ENCODE results near the gene KCNJ15.
A peak's percentile ranks its signal among the peaks of the same experiment; 100 is the strongest.

Gene KCNJ15

GRCh38 chr21:38329162-38329561 is 72.4 kb downstream of the KCNJ15 start:
- no peak for DNase-seq

GRCh38 chr21:38330666-38331065 is 73.9 kb downstream of the KCNJ15 start:
- DNase-seq, result no peak

GRCh38 chr21:38333301-38334272 is 76.8 kb downstream of the KCNJ15 start:
- no peak for DNase-seq

- no peak for DNase-seq
Measured at GRCh38 chr21:38334866-38335265, 78.1 kb downstream of the KCNJ15 start.

- no peak for DNase-seq
Measured at GRCh38 chr21:38337793-38338192, 81.0 kb downstream of the KCNJ15 start.

- no peak for DNase-seq
Measured at GRCh38 chr21:38340131-38340530, 83.3 kb downstream of the KCNJ15 start.

- no peak for DNase-seq
Measured at GRCh38 chr21:38341546-38342012, 84.8 kb downstream of the KCNJ15 start.

GRCh38 chr21:38342739-38343138 is 85.9 kb downstream of the KCNJ15 start:
- DNase-seq, result no peak

- DNase-seq, result peak; percentile 15 to 51
Measured at GRCh38 chr21:38343691-38344090, 86.9 kb downstream of the KCNJ15 start.

- DNase-seq, result no peak
Measured at GRCh38 chr21:38346286-38346685, 89.5 kb downstream of the KCNJ15 start.

GRCh38 chr21:38349111-38349746 is 92.4 kb downstream of the KCNJ15 start:
- DNase-seq, result no peak

GRCh38 chr21:38349977-38350376 is 93.2 kb downstream of the KCNJ15 start:
- DNase-seq, result no peak

GRCh38 chr21:38350684-38351083 is 93.9 kb downstream of the KCNJ15 start:
- no peak for DNase-seq

- no peak for DNase-seq
Measured at GRCh38 chr21:38351176-38351959, 94.6 kb downstream of the KCNJ15 start.

- DNase-seq, result peak in 1 of 2 experiments; percentile 63
Measured at GRCh38 chr21:38351961-38352521, 95.2 kb downstream of the KCNJ15 start.

GRCh38 chr21:38352536-38353219 is 95.9 kb downstream of the KCNJ15 start:
- peak; percentile 9 to 54 for DNase-seq

GRCh38 chr21:38354231-38354630 is 97.4 kb downstream of the KCNJ15 start:
- no peak for DNase-seq

GRCh38 chr21:38354746-38355145 is 98.0 kb downstream of the KCNJ15 start:
- no peak for DNase-seq

GRCh38 chr21:38355353-38355752 is 98.6 kb downstream of the KCNJ15 start:
- DNase-seq, result no peak

GRCh38 chr21:38355992-38356781 is 99.4 kb downstream of the KCNJ15 start:
- peak; percentile 54 to 55 for DNase-seq

Data from NCI-H2081 (cell line).